H1 (cell line): ENCODE measurements around the gene CNKSR2. TPM values are rescaled to one million over a fixed set of nuclear protein-coding genes. Genes with fewer than 3 reads are reported as not detected.

Experiments used
- EP300 ChIP-seq, 2 experiments: IDR thresholded peaks; 1 replicate in 1 of 2; 2 replicates in 1 of 2; pipeline ENCODE4 v1.6.1; 2011 to 2012; ENCODE audit warnings: low read depth in 2 of 2, low read length in 2 of 2, mild to moderate bottlenecking in 2 of 2, borderline replicate concordance in 1 of 2, inconsistent platforms in 1 of 2, moderate library complexity in 1 of 2
- polyA plus RNA-seq, 7 experiments: library from polyadenylated mRNA; depleted of rRNA in 3 of 7; stranded (reverse) in 5 of 7; unstranded in 2 of 7; fragments of >200 nt in 5 of 7; fragments of 200-250 nt in 2 of 7; gene quantifications; 1 replicate in 5 of 7; 2 replicates in 1 of 7; 4 replicates in 1 of 7; pipeline versions ENCODE4 v1.2.1 to v1.2.3, GENCODE V29; 2011 to 2013; ENCODE audit warnings: missing spikeins in 2 of 7, mixed read lengths in 2 of 7
- total RNA-seq: library from RNA; stranded (reverse); fragmentation: NEBNext Ultra II Directional; extraction: Animal tissue kit (Norgen Biotek cat#: 25700); gene quantifications from 2 replicates; pipeline ENCODE4 v1.2.1, GENCODE V29; 2021
- TF ChIP-seq, protein P1 (sequence below), 3 experiments: IDR thresholded peaks; 1 replicate in 2 of 3; 2 replicates in 1 of 3; pipeline versions ENCODE4 v1.5.1 to v1.6.1; 2011; ENCODE audit warnings: low read length in 3 of 3, mild to moderate bottlenecking in 3 of 3, inconsistent platforms in 2 of 3, low read depth in 1 of 3, moderate library complexity in 1 of 3; ENCODE audit not compliant: insufficient read depth in 1 of 3; ENCODE audit errors: control extremely low read depth in 1 of 3
- TF ChIP-seq, protein P2 (sequence below): IDR thresholded peaks from 2 replicates; pipeline ENCODE4 v1.6.1; 2012; ENCODE audit warnings: inconsistent platforms

Gene CNKSR2
- total and polyA plus RNA-seq, 2 of the 8 experiments (the other 6 are each of a cell fraction or from before 2014, with no cell fraction given): 5.5 to 16.3 TPM

DNA sequence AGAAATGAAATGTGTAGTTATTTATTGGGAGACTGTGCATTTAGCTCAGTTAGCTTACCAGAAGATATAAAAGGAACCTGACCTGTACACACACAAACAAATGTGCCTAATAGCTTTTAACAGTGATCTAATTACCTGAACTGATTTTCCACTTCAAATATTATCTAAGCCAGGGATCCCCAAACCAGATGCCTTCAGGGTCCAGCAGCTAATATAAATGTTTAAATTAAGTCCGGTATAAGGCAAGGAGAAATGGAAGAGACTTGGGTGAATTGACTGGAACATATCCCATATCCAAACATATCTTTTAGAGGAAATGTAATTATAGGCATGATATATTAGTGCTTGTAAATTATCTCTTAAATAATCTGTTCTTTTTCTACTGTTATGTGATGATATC lies 66.7 kb downstream of the CNKSR2 start (continued):
- TF ChIP-seq, protein P1, sequence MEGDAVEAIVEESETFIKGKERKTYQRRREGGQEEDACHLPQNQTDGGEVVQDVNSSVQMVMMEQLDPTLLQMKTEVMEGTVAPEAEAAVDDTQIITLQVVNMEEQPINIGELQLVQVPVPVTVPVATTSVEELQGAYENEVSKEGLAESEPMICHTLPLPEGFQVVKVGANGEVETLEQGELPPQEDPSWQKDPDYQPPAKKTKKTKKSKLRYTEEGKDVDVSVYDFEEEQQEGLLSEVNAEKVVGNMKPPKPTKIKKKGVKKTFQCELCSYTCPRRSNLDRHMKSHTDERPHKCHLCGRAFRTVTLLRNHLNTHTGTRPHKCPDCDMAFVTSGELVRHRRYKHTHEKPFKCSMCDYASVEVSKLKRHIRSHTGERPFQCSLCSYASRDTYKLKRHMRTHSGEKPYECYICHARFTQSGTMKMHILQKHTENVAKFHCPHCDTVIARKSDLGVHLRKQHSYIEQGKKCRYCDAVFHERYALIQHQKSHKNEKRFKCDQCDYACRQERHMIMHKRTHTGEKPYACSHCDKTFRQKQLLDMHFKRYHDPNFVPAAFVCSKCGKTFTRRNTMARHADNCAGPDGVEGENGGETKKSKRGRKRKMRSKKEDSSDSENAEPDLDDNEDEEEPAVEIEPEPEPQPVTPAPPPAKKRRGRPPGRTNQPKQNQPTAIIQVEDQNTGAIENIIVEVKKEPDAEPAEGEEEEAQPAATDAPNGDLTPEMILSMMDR (IDR thresholded peaks at IDR 0.05; ENCODE audit: control extremely low read depth in 1 of 3, insufficient read depth in 1 of 3, low read depth in 1 of 3, low read length in 3 of 3): no peak
- TF ChIP-seq EP300 (IDR thresholded peaks at IDR 0.05; ENCODE audit: borderline replicate concordance in 1 of 2, low read depth in 2 of 2, low read length in 2 of 2): no peak
- TF ChIP-seq, protein P2, sequence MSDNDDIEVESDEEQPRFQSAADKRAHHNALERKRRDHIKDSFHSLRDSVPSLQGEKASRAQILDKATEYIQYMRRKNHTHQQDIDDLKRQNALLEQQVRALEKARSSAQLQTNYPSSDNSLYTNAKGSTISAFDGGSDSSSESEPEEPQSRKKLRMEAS: no peak
